Naive B cell (primary cell): ENCODE results near the gene VAPB. TPM values are rescaled to one million over a fixed set of nuclear protein-coding genes. Genes with fewer than 3 reads are reported as not detected.
A peak's percentile ranks its signal among the peaks of the same experiment; 100 is the strongest.

Experiments
- ATAC-seq, 2 donors: fragments of 150-1000 bp; cut with Tn5 transposase; 2 replicates each; pipeline ENCODE4 v1.10.0; 2021; ENCODE audit warnings: low read depth in 2 of 2, mild to moderate bottlenecking in 2 of 2, moderate library complexity in 2 of 2
- DNase-seq: peaks from one replicate; pipeline ENCODE4 v3.0.0; 2022
- H3K27ac Mint-ChIP-seq, 6 donors: one replicate each; pipeline ENCODE4 v1.8.0; 2020 to 2022; ENCODE audit warnings: mild to moderate bottlenecking in 6 of 6, mixed read lengths in 6 of 6, moderate library complexity in 5 of 6, inconsistent platforms in 2 of 6
- H3K27me3 Mint-ChIP-seq, 3 donors: one replicate each; pipeline ENCODE4 v1.8.0; 2021 to 2022; ENCODE audit warnings: mixed read lengths in 3 of 3, mild to moderate bottlenecking in 1 of 3
- H3K36me3 Mint-ChIP-seq, 2 donors: one replicate each; pipeline ENCODE4 v1.8.0; 2020 to 2022; ENCODE audit warnings: mixed read lengths in 2 of 2, inconsistent platforms in 1 of 2, mild to moderate bottlenecking in 1 of 2
- H3K4me1 Mint-ChIP-seq, 3 donors: one replicate each; pipeline ENCODE4 v1.8.0; 2020 to 2022; ENCODE audit warnings: mixed read lengths in 3 of 3, inconsistent platforms in 1 of 3, mild to moderate bottlenecking in 1 of 3, moderate library complexity in 1 of 3
- H3K4me3 Mint-ChIP-seq, 8 donors: one replicate each; pipeline ENCODE4 v1.8.0; 2020 to 2022; ENCODE audit warnings: mild to moderate bottlenecking in 8 of 8, mixed read lengths in 8 of 8, moderate library complexity in 8 of 8, inconsistent platforms in 2 of 8
- H3K9me3 Mint-ChIP-seq, 7 donors: one replicate each; pipeline ENCODE4 v1.8.0; 2020 to 2022; ENCODE audit warnings: mixed read lengths in 7 of 7, mild to moderate bottlenecking in 5 of 7, inconsistent platforms in 2 of 7, moderate library complexity in 1 of 7
- polyA plus RNA-seq, 6 donors: library from polyadenylated mRNA; unstranded; fragments of 300-500 nt; fragmentation: Illumina TruSeq; gene quantifications; one replicate each; pipeline ENCODE4 v1.2.3, GENCODE V29; 2021; ENCODE audit warnings: low read depth in 6 of 6

The VAPB gene
- polyA plus RNA-seq, 6 donors from 2014 or later: 18.1 to 30.7 (median 21.3) TPM

DNA sequence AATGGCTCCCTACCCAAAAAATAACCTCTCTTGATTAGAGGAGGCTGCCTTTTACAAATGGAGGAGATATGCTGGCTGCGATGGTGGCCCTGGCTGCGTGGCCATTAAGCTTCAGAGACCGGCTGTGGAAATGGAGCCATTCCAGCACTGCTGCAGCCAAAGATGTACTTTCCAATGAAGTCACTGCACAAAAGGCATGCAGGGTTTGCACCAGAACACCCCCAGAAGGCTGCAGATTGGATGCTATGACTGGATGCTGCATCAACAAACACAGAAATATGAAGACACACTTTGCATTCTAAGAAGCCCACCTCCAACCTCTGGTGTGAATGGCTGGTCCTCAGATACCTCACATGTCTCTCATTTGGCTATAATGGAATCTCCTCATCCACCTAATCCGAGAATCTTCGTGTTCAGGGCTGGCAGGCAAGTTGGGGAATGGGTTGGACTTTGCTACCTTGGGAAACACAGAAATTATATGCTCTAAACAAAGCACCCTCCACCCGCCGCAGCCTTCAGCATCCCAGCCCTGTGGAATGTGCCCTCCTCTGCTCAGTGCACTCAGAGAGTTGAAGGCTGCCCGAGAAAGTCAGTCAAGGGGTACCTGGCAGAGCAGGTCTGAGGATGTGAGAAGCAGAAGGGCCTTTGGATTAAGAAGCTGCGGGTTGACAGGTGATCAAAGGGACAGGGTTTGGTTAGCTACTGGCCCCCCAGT lies 90.9 kb downstream of the VAPB start:
- Mint-ChIP-seq H3K9me3 (peaks cover 7 to 42% (median 13%) of the 10 kb centered on the region in 7 donors), H3K36me3 (peaks cover 14 to 32% of the 10 kb centered on the region in 2 donors), H3K27me3 (peaks cover 8 to 38% (median 14%) of the 10 kb centered on the region in 3 donors), H3K27ac (no peak overlapping the region), H3K4me1 (no peaks in the 10 kb centered on the region), H3K4me3 (no peak overlapping the region)
- DNase-seq (no peak), ATAC-seq (no peak)

DNA sequence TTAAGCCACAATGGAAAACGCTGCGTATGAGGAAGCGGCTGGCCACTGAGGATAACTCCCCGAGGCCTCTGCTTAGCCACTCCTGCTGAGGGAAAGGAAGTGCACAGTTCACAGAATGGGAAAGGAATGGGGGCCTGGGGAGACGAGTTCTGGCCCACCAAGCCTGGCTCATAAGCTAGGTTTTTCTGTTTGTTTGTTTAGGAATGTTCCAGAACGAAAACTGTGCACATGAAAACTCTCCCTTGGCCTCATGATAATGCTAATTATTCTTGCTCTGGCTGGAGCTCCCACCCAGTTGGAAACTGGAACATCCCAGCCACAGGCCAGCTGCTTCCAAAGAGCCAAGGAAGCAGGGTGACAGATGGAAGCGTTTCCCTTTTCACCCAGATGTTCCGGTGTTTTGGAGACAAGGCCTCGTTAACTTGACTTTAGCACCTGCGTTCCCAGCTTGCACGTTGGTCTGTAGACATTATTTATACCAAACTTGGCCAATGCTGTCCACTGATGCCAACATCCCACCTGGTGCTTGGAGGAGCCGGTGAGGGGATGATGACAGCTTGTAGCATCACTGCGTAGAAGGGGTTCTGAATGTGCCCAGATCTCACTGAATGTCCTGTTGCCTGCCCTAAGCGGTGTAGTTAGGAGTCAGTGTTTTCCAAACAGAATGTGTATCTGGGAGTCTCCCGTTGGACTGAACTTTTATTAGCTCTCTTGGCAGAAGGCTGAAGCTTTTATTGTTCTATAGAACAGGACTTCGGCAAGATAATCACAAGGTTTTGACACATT lies 91.7 kb downstream of the VAPB start:
- H3K4me1 Mint-ChIP-seq: no peaks in the 10 kb centered on the region
- no peak for DNase-seq
- ATAC-seq: no peak
- peak overlapping the region in 1 of 8 donors; percentile 33 for H3K4me3 Mint-ChIP-seq
- no peak overlapping the region for H3K27ac Mint-ChIP-seq
- peaks cover 11 to 40% of the 10 kb centered on the region in 2 donors for H3K36me3 Mint-ChIP-seq
- peaks cover 8 to 38% (median 14%) of the 10 kb centered on the region in 3 donors for H3K27me3 Mint-ChIP-seq
- H3K9me3 Mint-ChIP-seq: peaks cover 9 to 50% (median 19%) of the 10 kb centered on the region in 7 donors

DNA sequence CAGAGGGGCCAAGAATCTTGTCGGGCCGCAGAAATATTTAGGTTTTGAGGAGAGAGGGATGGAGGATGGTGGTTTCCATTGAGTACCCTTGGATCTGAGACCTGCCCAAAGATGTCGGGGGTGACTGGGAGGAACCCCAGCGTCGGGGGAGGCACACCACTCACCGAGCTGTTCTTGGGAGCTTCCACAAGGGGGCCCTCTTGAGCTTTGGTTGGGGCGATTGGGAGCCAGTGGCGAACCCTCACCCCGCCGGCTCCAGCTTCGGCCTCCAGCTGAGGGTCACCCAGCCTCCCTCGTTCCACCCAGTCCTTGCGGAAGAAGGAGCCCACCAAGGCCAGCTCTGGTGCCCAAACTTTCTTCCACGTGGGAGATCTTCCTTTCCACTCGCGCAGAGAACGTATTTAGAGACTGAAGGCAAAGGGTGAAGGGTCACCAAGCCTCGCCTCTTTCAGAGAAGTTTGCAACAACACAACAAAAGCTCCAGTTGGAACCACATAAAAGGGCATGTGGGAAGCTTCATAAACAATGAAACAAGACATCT lies 92.5 kb downstream of the VAPB start:
- no peak for ATAC-seq
- peaks cover 14 to 58% (median 27%) of the 10 kb centered on the region in 7 donors for H3K9me3 Mint-ChIP-seq
- no peak overlapping the region for H3K4me3 Mint-ChIP-seq
- H3K4me1 Mint-ChIP-seq: no peaks in the 10 kb centered on the region
- H3K27me3 Mint-ChIP-seq: peaks cover 8 to 45% (median 22%) of the 10 kb centered on the region in 3 donors
- H3K36me3 Mint-ChIP-seq: peaks cover 18 to 46% of the 10 kb centered on the region in 2 donors
- no peak for DNase-seq
- H3K27ac Mint-ChIP-seq: no peak overlapping the region

DNA sequence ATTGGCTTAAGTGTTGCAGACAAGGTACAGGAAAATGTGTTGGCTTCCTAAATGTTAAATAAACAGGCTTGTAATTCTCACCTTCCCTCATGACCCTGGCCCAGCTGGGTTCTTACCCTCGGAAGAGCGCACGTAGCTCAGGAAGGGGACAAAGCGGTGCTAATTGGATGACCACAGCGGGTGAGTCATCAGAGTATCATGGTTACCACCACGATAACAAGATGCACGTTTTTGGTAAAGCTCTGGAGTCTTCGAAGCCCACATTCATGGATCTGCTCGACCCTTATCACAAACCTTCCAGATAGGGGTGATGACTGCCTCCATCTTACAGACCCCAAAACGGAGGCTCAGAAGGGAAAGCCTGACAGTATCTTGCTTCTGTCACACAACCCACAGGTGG lies 93.4 kb downstream of the VAPB start:
- peaks cover 8 to 45% (median 22%) of the 10 kb centered on the region in 3 donors for H3K27me3 Mint-ChIP-seq
- H3K4me3 Mint-ChIP-seq: no peak overlapping the region
- peak overlapping the region in 1 of 6 donors; percentile 16 for H3K27ac Mint-ChIP-seq
- DNase-seq (no peak), ATAC-seq (no peak)
- peaks cover 18 to 39% of the 10 kb centered on the region in 2 donors for H3K36me3 Mint-ChIP-seq
- peaks cover 14 to 64% (median 30%) of the 10 kb centered on the region in 7 donors for H3K9me3 Mint-ChIP-seq
- no peaks in the 10 kb centered on the region for H3K4me1 Mint-ChIP-seq

DNA sequence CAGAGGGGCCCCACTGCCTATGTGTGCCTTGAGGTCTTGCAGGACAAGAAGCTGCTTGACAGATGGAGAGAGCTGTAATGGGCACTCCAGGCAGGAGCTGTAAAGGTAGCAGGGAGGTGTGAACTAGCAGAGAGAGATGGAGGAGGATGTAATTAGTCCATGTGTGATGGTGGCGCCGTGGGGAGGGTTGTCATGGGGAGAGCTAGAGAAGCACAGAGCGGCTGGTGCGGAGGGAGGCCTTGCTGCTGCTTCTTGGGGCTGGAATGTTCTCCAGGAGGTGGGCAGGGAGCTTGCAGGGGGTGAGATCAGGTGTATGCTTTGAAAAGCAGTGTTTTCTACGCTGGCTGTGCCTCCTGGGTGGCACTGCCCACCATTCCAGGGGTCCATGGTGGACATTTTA lies 94.0 kb downstream of the VAPB start:
- no peak for ATAC-seq
- Mint-ChIP-seq H3K4me3 (no peak overlapping the region), H3K4me1 (no peaks in the 10 kb centered on the region), H3K36me3 (peaks cover 18 to 36% of the 10 kb centered on the region in 2 donors), H3K27me3 (peaks cover 8 to 44% (median 22%) of the 10 kb centered on the region in 3 donors), H3K9me3 (peaks cover 14 to 64% (median 31%) of the 10 kb centered on the region in 7 donors), H3K27ac (peak overlapping the region in 1 of 6 donors; percentile 34)
- no peak for DNase-seq

DNA sequence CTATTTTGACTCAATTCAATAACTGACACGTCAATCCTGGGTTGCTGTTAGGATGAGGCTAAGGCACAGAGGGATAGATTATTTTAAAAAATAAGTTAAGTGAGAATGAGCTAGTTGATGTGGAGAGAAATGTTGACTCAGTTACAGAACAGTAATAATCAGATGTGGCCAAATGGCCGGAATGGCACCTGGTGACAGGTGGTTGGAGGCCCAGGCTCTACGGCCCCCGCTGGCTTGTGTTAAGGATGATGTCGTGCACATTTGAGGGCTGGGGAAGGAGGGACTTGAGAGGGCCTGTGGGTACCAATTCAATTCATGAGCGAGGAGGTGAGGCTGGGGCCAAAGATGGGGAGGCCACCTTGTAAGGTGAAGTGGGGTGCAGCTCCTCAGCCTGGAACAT lies 94.4 kb downstream of the VAPB start:
- Mint-ChIP-seq H3K9me3 (peaks cover 11 to 64% (median 28%) of the 10 kb centered on the region in 7 donors), H3K27me3 (peaks cover 8 to 41% (median 25%) of the 10 kb centered on the region in 3 donors), H3K36me3 (peaks cover 20 to 34% of the 10 kb centered on the region in 2 donors), H3K27ac (no peak overlapping the region), H3K4me3 (no peak overlapping the region), H3K4me1 (no peaks in the 10 kb centered on the region)
- DNase-seq (no peak), ATAC-seq (no peak)

DNA sequence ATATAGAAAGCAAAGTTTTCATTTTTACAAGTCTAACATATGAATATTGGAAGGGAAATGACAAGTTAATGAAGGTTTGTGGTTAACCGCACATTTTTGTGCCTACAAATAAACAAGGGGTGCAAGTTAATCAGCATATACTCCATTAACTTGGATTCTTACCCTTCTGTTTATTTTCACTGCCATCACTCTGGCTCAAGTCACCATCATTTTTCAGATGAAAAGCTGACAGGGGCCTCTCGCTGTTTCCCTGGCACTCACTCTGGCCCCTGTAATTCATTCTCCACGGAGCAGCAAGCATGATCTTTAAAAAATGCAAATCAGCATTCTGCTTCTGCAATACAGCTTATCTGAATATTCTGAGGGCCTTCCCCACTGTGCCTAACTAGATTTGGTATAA lies 96.4 kb downstream of the VAPB start:
- Mint-ChIP-seq H3K4me1 (no peaks in the 10 kb centered on the region), H3K9me3 (peaks cover 13 to 72% (median 40%) of the 10 kb centered on the region in 7 donors), H3K4me3 (no peak overlapping the region), H3K36me3 (peaks cover 25 to 38% of the 10 kb centered on the region in 2 donors), H3K27ac (no peak overlapping the region), H3K27me3 (peaks cover 4 to 41% (median 32%) of the 10 kb centered on the region in 3 donors)
- no peak for DNase-seq
- ATAC-seq: no peak

DNA sequence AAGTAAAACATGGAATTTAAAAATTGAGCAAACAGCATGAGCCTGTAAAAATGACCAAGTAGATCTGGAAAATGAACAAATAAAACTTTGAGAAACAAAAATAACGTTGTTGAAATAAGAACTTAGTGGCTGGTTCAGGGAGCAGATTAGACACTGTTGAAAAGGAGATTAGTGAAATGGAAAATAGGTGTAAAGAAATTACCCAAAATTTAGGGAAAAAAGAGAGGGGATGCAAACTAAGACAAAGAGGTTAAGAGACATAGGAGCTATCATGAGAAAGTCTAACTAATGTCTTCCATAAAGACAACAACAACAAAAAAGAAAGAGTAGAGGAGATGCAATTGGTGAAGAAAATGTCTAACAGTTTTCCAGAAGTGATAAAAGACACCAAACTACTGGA lies 97.2 kb downstream of the VAPB start:
- Mint-ChIP-seq H3K9me3 (peaks cover 13 to 73% (median 40%) of the 10 kb centered on the region in 7 donors), H3K27ac (peak overlapping the region in 1 of 6 donors; percentile 33), H3K4me3 (no peak overlapping the region), H3K4me1 (no peaks in the 10 kb centered on the region), H3K27me3 (peaks cover 4 to 43% (median 32%) of the 10 kb centered on the region in 3 donors), H3K36me3 (peaks cover 25 to 38% of the 10 kb centered on the region in 2 donors)
- ATAC-seq (no peak), DNase-seq (no peak)

DNA sequence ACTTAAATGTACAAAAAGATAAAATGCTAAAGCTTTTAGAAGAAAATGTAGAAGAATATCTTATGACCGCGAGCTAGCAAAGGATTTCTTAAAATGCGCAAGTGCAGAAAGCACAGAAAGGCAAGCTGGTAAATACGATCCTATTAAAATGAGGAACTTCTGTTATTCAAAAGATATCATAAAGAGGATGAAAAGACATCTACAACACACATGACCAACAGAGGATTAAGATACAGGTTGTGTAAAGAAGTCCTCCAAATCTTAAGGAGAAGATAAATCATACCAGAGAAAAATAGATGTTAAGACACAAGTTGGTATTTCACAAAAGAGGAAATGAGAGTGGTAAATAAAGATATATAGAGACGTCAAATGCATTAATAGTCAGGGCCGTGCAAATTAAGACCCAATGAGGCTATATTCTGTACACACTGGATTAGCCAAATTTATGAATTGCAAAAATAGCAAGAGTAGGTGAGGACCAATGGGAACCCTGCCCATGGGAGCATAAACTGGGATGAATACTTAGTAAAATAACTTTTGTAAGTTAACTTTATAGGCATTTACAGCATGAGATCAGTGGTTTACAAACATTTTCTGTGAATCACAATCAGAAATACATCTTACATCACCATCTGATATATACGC lies 103.2 kb downstream of the VAPB start:
- Mint-ChIP-seq H3K27me3 (peaks cover 5 to 22% (median 17%) of the 10 kb centered on the region in 3 donors), H3K36me3 (peaks cover 7 to 9% of the 10 kb centered on the region in 2 donors), H3K27ac (no peak overlapping the region), H3K9me3 (peaks cover 6 to 29% (median 15%) of the 10 kb centered on the region in 7 donors), H3K4me1 (no peaks in the 10 kb centered on the region), H3K4me3 (no peak overlapping the region)
- ATAC-seq (no peak), DNase-seq (no peak)

DNA sequence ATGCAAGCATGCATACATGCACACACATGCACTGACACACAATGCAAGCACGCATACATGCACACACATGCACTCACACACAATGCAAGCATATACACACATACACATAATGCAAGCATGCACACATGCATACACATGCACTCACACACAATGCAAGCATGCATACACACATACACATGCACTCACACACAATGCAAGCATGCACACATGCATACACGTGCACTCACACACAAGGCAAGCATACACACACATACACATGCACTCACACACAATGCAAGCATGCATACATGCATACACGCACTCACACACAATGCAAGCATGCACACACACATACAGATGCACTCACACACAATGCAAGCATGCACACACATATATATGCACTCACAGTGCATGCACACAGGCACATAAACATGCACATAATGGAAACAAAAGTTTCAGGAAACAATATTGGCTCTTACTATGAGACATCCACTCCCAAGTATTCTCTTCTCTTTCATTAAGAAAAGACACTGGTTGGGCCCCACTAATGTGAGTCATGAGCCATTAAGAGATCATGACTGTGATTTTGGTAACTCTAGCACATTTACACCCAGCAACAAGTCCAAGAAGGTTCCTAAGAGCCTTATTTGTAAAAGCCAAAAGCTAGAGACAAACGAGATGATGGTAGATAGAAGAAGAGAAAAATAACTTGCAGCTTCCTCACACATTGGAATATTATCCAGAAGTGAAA lies 103.9 kb downstream of the VAPB start:
- H3K9me3 Mint-ChIP-seq: peaks cover 6 to 23% (median 13%) of the 10 kb centered on the region in 7 donors
- H3K4me1 Mint-ChIP-seq: no peaks in the 10 kb centered on the region
- DNase-seq (no peak), ATAC-seq (no peak)
- peaks cover 5 to 22% (median 17%) of the 10 kb centered on the region in 3 donors for H3K27me3 Mint-ChIP-seq
- no peak overlapping the region for H3K4me3 Mint-ChIP-seq
- no peak overlapping the region for H3K27ac Mint-ChIP-seq
- peaks cover 7 to 9% of the 10 kb centered on the region in 2 donors for H3K36me3 Mint-ChIP-seq

DNA sequence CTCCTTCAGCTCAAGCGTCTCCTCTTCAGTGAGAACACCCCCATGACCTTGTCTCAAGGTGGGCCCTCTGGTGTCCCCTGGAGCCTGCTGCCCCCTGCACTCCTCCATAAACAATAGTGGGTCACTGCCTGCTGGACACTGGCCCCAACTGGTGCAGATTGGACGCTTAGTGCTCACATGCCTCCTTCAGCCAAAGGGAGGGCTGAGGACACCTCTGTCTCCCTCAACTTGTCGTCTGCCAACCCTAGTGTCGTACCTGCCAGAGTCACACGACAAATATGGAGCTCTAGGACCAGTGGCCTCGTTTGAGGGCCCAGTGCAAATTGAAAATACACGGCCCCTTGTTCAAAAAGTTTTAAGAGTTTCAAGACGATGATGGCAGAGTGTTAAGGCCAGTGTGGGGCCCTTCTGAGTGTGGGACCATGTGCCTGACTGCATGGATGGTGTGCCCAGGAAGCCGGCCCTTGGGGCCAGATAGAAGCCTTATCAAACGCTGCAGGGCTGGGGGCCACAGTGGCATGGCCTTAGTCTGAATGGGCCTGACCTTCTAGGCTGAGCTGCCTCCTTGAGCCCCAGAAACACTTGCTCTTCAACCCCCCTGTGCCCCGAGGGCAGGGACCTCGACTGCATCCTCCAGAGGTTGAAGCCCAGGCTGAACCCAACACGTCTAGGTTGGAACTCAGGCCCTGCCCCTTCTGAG lies 106.0 kb downstream of the VAPB start:
- H3K4me3 Mint-ChIP-seq: no peak overlapping the region

More for the DNA sequence above, 106.0 kb downstream of the VAPB start:
- H3K27ac Mint-ChIP-seq: no peak overlapping the region
- ATAC-seq (no peak), DNase-seq (no peak)
- H3K36me3 Mint-ChIP-seq: no peaks in the 10 kb centered on the region
- H3K9me3 Mint-ChIP-seq: peaks cover 0 to 4% (median 0%) of the 10 kb centered on the region in 7 donors
- H3K27me3 Mint-ChIP-seq: peaks cover 5 to 23% (median 21%) of the 10 kb centered on the region in 3 donors
- H3K4me1 Mint-ChIP-seq: no peaks in the 10 kb centered on the region
